GM18511 (cell line): ENCODE results near the gene MBD3L5.
"Not testable (repeated sequence)": the region's sequence is repeated elsewhere in the genome, so short reads cannot be mapped to it uniquely, and the experiment has no call there.

ENCODE experiments used
- ATAC-seq: cut with Tn5 transposase; IDR thresholded peaks from one replicate; pipeline ENCODE4 v1.9.1; 2021; ENCODE audit warnings: mild to moderate bottlenecking, moderate library complexity; ENCODE audit not compliant: unreplicated experiment

MBD3L5 gene

GRCh38 chr19:7030278-7030677, at the start of gene MBD3L5:
TSS of gene MBD3L5 (plus strand) at chr19:7030578. CDS start at chr19:7030612, 34 bp downstream.
- not testable (repeated sequence) for ATAC-seq

- ATAC-seq: no peak
Measured at GRCh38 chr19:6983448-6983847, 46.9 kb upstream of the MBD3L5 start.

GRCh38 chr19:6987850-6988249, 42.5 kb upstream of the MBD3L5 start:
- no peak for ATAC-seq

- no peak for ATAC-seq
Measured at GRCh38 chr19:6988257-6988656, 42.1 kb upstream of the MBD3L5 start.

GRCh38 chr19:6995054-6995453, 35.3 kb upstream of the MBD3L5 start:
- ATAC-seq: no peak

- no peak for ATAC-seq
Measured at GRCh38 chr19:6996810-6997209, 33.6 kb upstream of the MBD3L5 start.

- ATAC-seq: no peak
Measured at GRCh38 chr19:6997679-6998445, 32.5 kb upstream of the MBD3L5 start.

- ATAC-seq: no peak
Measured at GRCh38 chr19:6999933-7000332, 30.4 kb upstream of the MBD3L5 start.

GRCh38 chr19:7000333-7000732, 30.0 kb upstream of the MBD3L5 start:
- ATAC-seq: no peak

- no peak for ATAC-seq
Measured at GRCh38 chr19:7000816-7001215, 29.6 kb upstream of the MBD3L5 start.

GRCh38 chr19:7004313-7004931, 26.0 kb upstream of the MBD3L5 start:
- no peak for ATAC-seq

- no peak for ATAC-seq
Measured at GRCh38 chr19:7006135-7006704, 24.2 kb upstream of the MBD3L5 start.

GRCh38 chr19:7007859-7008258, 22.5 kb upstream of the MBD3L5 start:
- no peak for ATAC-seq

- no peak for ATAC-seq
Measured at GRCh38 chr19:7010722-7011593, 19.4 kb upstream of the MBD3L5 start.

GRCh38 chr19:7013678-7014077, 16.7 kb upstream of the MBD3L5 start:
- no peak for ATAC-seq

- no peak for ATAC-seq
Measured at GRCh38 chr19:7018828-7019227, 11.6 kb upstream of the MBD3L5 start.

GRCh38 chr19:7021331-7021730, 9.0 kb upstream of the MBD3L5 start, which contains the start of gene MBD3L2B:
TSS of gene MBD3L2B (minus strand) at chr19:7021431. CDS start at chr19:7021397, 34 bp downstream.
- ATAC-seq: not testable (repeated sequence)

GRCh38 chr19:7028790-7029189, 1.6 kb upstream of the MBD3L5 start:
- not testable (repeated sequence) for ATAC-seq

GRCh38 chr19:7040079-7040478, 9.7 kb downstream of the MBD3L5 start, which contains the start of gene MBD3L4:
TSS of gene MBD3L4 (minus strand) at chr19:7040179. CDS start at chr19:7040144, 35 bp downstream.
- not testable (repeated sequence) for ATAC-seq

- ATAC-seq: not testable (repeated sequence)
Measured at GRCh38 chr19:7041563-7041962, 11.2 kb downstream of the MBD3L5 start.

GRCh38 chr19:7049021-7049420, 18.6 kb downstream of the MBD3L5 start, which contains the start of gene MBD3L2:
TSS of gene MBD3L2 (plus strand) at chr19:7049321. CDS start at chr19:7049374, 53 bp downstream.
- ATAC-seq: not testable (repeated sequence)
